ENCODE results near the gene NOTCH2. TPM values are rescaled to one million over a fixed set of nuclear protein-coding genes. Genes with fewer than 3 reads are reported as not detected.
A peak's percentile ranks its signal among the peaks of the same experiment; 100 is the strongest.
"Not testable (repeated sequence)": the region's sequence is repeated elsewhere in the genome, so short reads cannot be mapped to it uniquely, and the experiment has no call there.

Gene NOTCH2
- total RNA-seq, result 10 to 100 TPM; 57.8 to 65.2 TPM
- polyA plus RNA-seq, result 10 to 100 TPM; 17.8 to 21.6 (median 20.2) TPM
- total RNA-seq, result 115 to 280 (median 228) reads per million in 6 experiments

- Mint-ChIP-seq H3K4me1 (peaks cover 4 to 14% (median 6%) of the 10 kb centered on the region in 4 donors), H3K4me3 (peak within 1 kb of the TSS; percentile 36 to 78 (median 57)), H3K27ac (peak within 1 kb of the TSS in 1 of 10 donors; percentile 53)
- DNase-seq, result peak; percentile 41 to 83 (median 73)
- POLR2A ChIA-PET, H3K36me3 Mint-ChIP-seq, H3K9me3 Mint-ChIP-seq, H3K27me3 Mint-ChIP-seq: not testable (repeated sequence)
- ATAC-seq, result peak; percentile 79 to 80
Measured at GRCh38 chr1:120069067-120069919, at the start of gene NOTCH2. TSS of gene NOTCH2 (minus strand) at chr1:120069662. CDS start at chr1:120069406, 256 bp downstream.

- H3K4me1 Mint-ChIP-seq, result peaks cover 6 to 24% (median 12%) of the 10 kb centered on the region in 4 donors
- H3K36me3 Mint-ChIP-seq, POLR2A ChIA-PET, DNase-seq, H3K27me3 Mint-ChIP-seq, H3K9me3 Mint-ChIP-seq: not testable (repeated sequence)
- peak overlapping the region in 1 of 10 donors; percentile 12 for H3K27ac Mint-ChIP-seq
- ATAC-seq, result peak in 1 of 2 donors; percentile 23
- peak overlapping the region in 1 of 10 donors; percentile 36 for H3K4me3 Mint-ChIP-seq
Measured at GRCh38 chr1:120117371-120118177, 48.1 kb upstream of the NOTCH2 start.

GRCh38 chr1:120116094-120116493, 46.6 kb upstream of the NOTCH2 start:
- DNase-seq, H3K27me3 Mint-ChIP-seq, H3K27ac Mint-ChIP-seq, H3K4me3 Mint-ChIP-seq, H3K36me3 Mint-ChIP-seq, H3K9me3 Mint-ChIP-seq, ATAC-seq, POLR2A ChIA-PET: not testable (repeated sequence)
- H3K4me1 Mint-ChIP-seq, result peaks cover 4 to 22% (median 5%) of the 10 kb centered on the region in 4 donors

- H3K27me3 Mint-ChIP-seq, H3K4me3 Mint-ChIP-seq, H3K36me3 Mint-ChIP-seq, DNase-seq, H3K27ac Mint-ChIP-seq, POLR2A ChIA-PET, ATAC-seq, H3K9me3 Mint-ChIP-seq: not testable (repeated sequence)
- H3K4me1 Mint-ChIP-seq, result peaks cover 2 to 18% (median 5%) of the 10 kb centered on the region in 4 donors
Measured at GRCh38 chr1:120113134-120113533, 43.7 kb upstream of the NOTCH2 start.

- H3K27me3 Mint-ChIP-seq, POLR2A ChIA-PET, ATAC-seq, H3K36me3 Mint-ChIP-seq, H3K4me3 Mint-ChIP-seq, H3K27ac Mint-ChIP-seq, DNase-seq, H3K9me3 Mint-ChIP-seq: not testable (repeated sequence)
- peaks cover 0 to 13% (median 0%) of the 10 kb centered on the region in 4 donors for H3K4me1 Mint-ChIP-seq
Measured at GRCh38 chr1:120112212-120112611, 42.8 kb upstream of the NOTCH2 start.

GRCh38 chr1:120111771-120112170, 42.3 kb upstream of the NOTCH2 start:
- H3K27me3 Mint-ChIP-seq, H3K9me3 Mint-ChIP-seq, H3K36me3 Mint-ChIP-seq, H3K4me3 Mint-ChIP-seq, DNase-seq, H3K27ac Mint-ChIP-seq, POLR2A ChIA-PET, ATAC-seq: not testable (repeated sequence)
- peaks cover 0 to 13% (median 0%) of the 10 kb centered on the region in 4 donors for H3K4me1 Mint-ChIP-seq

GRCh38 chr1:120111008-120111407, 41.5 kb upstream of the NOTCH2 start:
- DNase-seq, H3K27ac Mint-ChIP-seq, H3K36me3 Mint-ChIP-seq, H3K4me1 Mint-ChIP-seq, POLR2A ChIA-PET, H3K4me3 Mint-ChIP-seq, H3K27me3 Mint-ChIP-seq, H3K9me3 Mint-ChIP-seq: not testable (repeated sequence)
- ATAC-seq, result peak in 1 of 2 donors; percentile 39

GRCh38 chr1:120109656-120110055, 40.2 kb upstream of the NOTCH2 start:
- POLR2A ChIA-PET, result not testable (repeated sequence)

GRCh38 chr1:120109180-120109579, 39.7 kb upstream of the NOTCH2 start:
- H3K4me1 Mint-ChIP-seq, result peaks cover 0 to 18% (median 6%) of the 10 kb centered on the region in 4 donors
- POLR2A ChIA-PET, H3K27me3 Mint-ChIP-seq, H3K4me3 Mint-ChIP-seq, DNase-seq, H3K9me3 Mint-ChIP-seq, H3K27ac Mint-ChIP-seq, ATAC-seq, H3K36me3 Mint-ChIP-seq: not testable (repeated sequence)

More at GRCh38 chr1:120109656-120110055, 40.2 kb upstream of the NOTCH2 start:
- not testable (repeated sequence) for H3K4me3 Mint-ChIP-seq, DNase-seq, H3K27me3 Mint-ChIP-seq, H3K36me3 Mint-ChIP-seq, H3K9me3 Mint-ChIP-seq, ATAC-seq, H3K27ac Mint-ChIP-seq
- H3K4me1 Mint-ChIP-seq, result peaks cover 0 to 18% (median 6%) of the 10 kb centered on the region in 4 donors

GRCh38 chr1:120105288-120105687, 35.8 kb upstream of the NOTCH2 start:
- H3K4me1 Mint-ChIP-seq, result peaks cover 0 to 16% (median 6%) of the 10 kb centered on the region in 4 donors

GRCh38 chr1:120103768-120104167, 34.3 kb upstream of the NOTCH2 start:
- ATAC-seq, H3K9me3 Mint-ChIP-seq, H3K27ac Mint-ChIP-seq, H3K4me3 Mint-ChIP-seq, POLR2A ChIA-PET, DNase-seq, H3K27me3 Mint-ChIP-seq, H3K36me3 Mint-ChIP-seq: not testable (repeated sequence)
- H3K4me1 Mint-ChIP-seq, result peaks cover 0 to 20% (median 8%) of the 10 kb centered on the region in 4 donors

More at GRCh38 chr1:120105288-120105687, 35.8 kb upstream of the NOTCH2 start:
- H3K27ac Mint-ChIP-seq, result peak overlapping the region in 1 of 10 donors; percentile 71
- DNase-seq, H3K36me3 Mint-ChIP-seq, POLR2A ChIA-PET, H3K4me3 Mint-ChIP-seq, H3K9me3 Mint-ChIP-seq, H3K27me3 Mint-ChIP-seq: not testable (repeated sequence)
- peak in 1 of 2 donors; percentile 45 for ATAC-seq

GRCh38 chr1:120101593-120101992, 32.1 kb upstream of the NOTCH2 start:
- not testable (repeated sequence) for H3K36me3 Mint-ChIP-seq

GRCh38 chr1:120100590-120100989, 31.1 kb upstream of the NOTCH2 start:
- Mint-ChIP-seq H3K4me1 (peaks cover 0 to 21% (median 7%) of the 10 kb centered on the region in 4 donors), H3K4me3 (peak overlapping the region in 2 of 10 donors; percentile 50 to 75)
- H3K36me3 Mint-ChIP-seq, POLR2A ChIA-PET, H3K27ac Mint-ChIP-seq, H3K9me3 Mint-ChIP-seq, H3K27me3 Mint-ChIP-seq, ATAC-seq, DNase-seq: not testable (repeated sequence)

More at GRCh38 chr1:120101593-120101992, 32.1 kb upstream of the NOTCH2 start:
- POLR2A ChIA-PET, H3K9me3 Mint-ChIP-seq, H3K27ac Mint-ChIP-seq, H3K27me3 Mint-ChIP-seq, H3K4me3 Mint-ChIP-seq, DNase-seq, ATAC-seq: not testable (repeated sequence)
- peaks cover 0 to 25% (median 8%) of the 10 kb centered on the region in 4 donors for H3K4me1 Mint-ChIP-seq
